Testis (tissue), 3 donors: ENCODE results near the gene PSMD13. TPM values are rescaled to one million over a fixed set of nuclear protein-coding genes. Genes with fewer than 3 reads are reported as not detected.

Experiments
- DNase-seq: peaks from one replicate; pipeline ENCODE4 v3.0.0-alpha.2; 2019
- H3K27ac ChIP-seq, 2 donors: fragments of 200-600 bp; sonication (generic); one replicate each; pipeline ENCODE4 v1.5.1; 2019
- H3K27me3 ChIP-seq: fragments of 200-600 bp; sonication (generic); one replicate; pipeline ENCODE4 v1.5.1; 2019
- H3K36me3 ChIP-seq: fragments of 200-600 bp; sonication (generic); one replicate; pipeline ENCODE4 v1.5.1; 2017; ENCODE audit warnings: low read depth; ENCODE audit errors: missing control alignments
- H3K4me1 ChIP-seq: fragments of 200-600 bp; sonication (generic); one replicate; pipeline ENCODE4 v1.5.1; 2019
- H3K4me3 ChIP-seq, 2 donors: fragments of 200-600 bp; sonication (generic); one replicate each; pipeline ENCODE4 v1.5.1; 2017 to 2019
- H3K9me3 ChIP-seq: fragments of 200-600 bp; sonication (generic); one replicate; pipeline ENCODE4 v1.5.1; 2017
- CTCF ChIP-seq, 3 experiments: fragments of 450-650 bp in 2 of 3; fragments of 200-600 bp in 1 of 3; sonication (generic) in 1 of 3; IDR thresholded peaks; one replicate each; pipeline ENCODE4 v1.5.1; 2016 to 2019; ENCODE audit warnings: antibody characterized with exemption in 3 of 3, mild to moderate bottlenecking in 2 of 3, moderate library complexity in 1 of 3
- POLR2A ChIP-seq: fragments of 450-650 bp; IDR thresholded peaks from one replicate; pipeline ENCODE4 v1.6.1; 2017; ENCODE audit warnings: antibody characterized with exemption, mild to moderate bottlenecking, moderate library complexity
- WGBS, 2 donors: methylation state at CpG; one replicate each; pipeline ENCODE4 v1.1.5; 2018; 5-methylcytosine and 5-hydroxymethylcytosine counted together
- intact Hi-C: fragments of 100-400 bp; cut with DNase I; formaldehyde crosslinking; loops from one replicate; pipeline ENCODE4 v1.15.1; 2023; ENCODE audit warnings: low total_unique reads
- polyA plus RNA-seq: library from polyadenylated mRNA; stranded (reverse); fragments of 350-450 nt; fragmentation: Illumina TruSeq; extraction: RNeasy Lipid Tissue Mini Kit (QIAGEN cat#74804); gene quantifications from one replicate; pipeline ENCODE4 v1.2.3, GENCODE V29; 2014; ENCODE audit warnings: low read depth, low replicate concordance; ENCODE audit not compliant: insufficient read depth
- total RNA-seq, 2 donors: library from RNA; depleted of rRNA; stranded (reverse); fragments of >200 nt; gene quantifications; one replicate each; pipeline ENCODE4 v1.2.3, GENCODE V29; 2016

Gene PSMD13
- total and polyA plus RNA-seq, 3 donors from 2014 or later, result 128 to 180 (median 133) TPM

- 58 to 64% methylated on average over 13 of the region's 13 CpGs for WGBS, 2 donors
- DNase-seq, result peak; percentile 12
- Histone ChIP-seq H3K9me3 (no peaks in the 10 kb centered on the region), H3K27ac (no peak overlapping the region), H3K27me3 (no peaks in the 10 kb centered on the region), H3K4me1 (peaks cover 13% of the 10 kb centered on the region), H3K4me3 (no peak overlapping the region), H3K36me3 (no peaks in the 10 kb centered on the region)
- TF ChIP-seq CTCF (IDR thresholded peaks at IDR 0.05), result no peak
- no peak for TF ChIP-seq POLR2A
- intact Hi-C loops, result no loop called here
Observed at GRCh38 chr11:282630-283360, 46.0 kb downstream of the PSMD13 start.

GRCh38 chr11:283405-284104, 46.8 kb downstream of the PSMD13 start:
- TF ChIP-seq POLR2A (no peak), CTCF (IDR thresholded peaks at IDR 0.05) (no peak)
- Histone ChIP-seq H3K36me3 (no peaks in the 10 kb centered on the region), H3K9me3 (no peaks in the 10 kb centered on the region), H3K27ac (no peak overlapping the region), H3K4me3 (no peak overlapping the region), H3K27me3 (no peaks in the 10 kb centered on the region), H3K4me1 (peaks cover 15% of the 10 kb centered on the region)
- DNase-seq, result peak; percentile 12
- WGBS, 2 donors, result 89 to 92% methylated on average over 23 of the region's 23 CpGs
- intact Hi-C loops, result no loop called here

- H3K27ac ChIP-seq, result no peak overlapping the region
- no peak overlapping the region for H3K4me3 ChIP-seq
- peak; percentile 11 for DNase-seq
- no peaks in the 10 kb centered on the region for H3K36me3 ChIP-seq
- WGBS, 2 donors, result 75 to 82% methylated on average over 5 to 22 of the region's 24 CpGs
- no peaks in the 10 kb centered on the region for H3K9me3 ChIP-seq
- no peaks in the 10 kb centered on the region for H3K27me3 ChIP-seq
- TF ChIP-seq CTCF (IDR thresholded peaks at IDR 0.05) (no peak), POLR2A (no peak)
- intact Hi-C loops, result no loop called here
- H3K4me1 ChIP-seq, result peaks cover 15% of the 10 kb centered on the region
Observed at GRCh38 chr11:284105-285020, 47.6 kb downstream of the PSMD13 start.

DNA sequence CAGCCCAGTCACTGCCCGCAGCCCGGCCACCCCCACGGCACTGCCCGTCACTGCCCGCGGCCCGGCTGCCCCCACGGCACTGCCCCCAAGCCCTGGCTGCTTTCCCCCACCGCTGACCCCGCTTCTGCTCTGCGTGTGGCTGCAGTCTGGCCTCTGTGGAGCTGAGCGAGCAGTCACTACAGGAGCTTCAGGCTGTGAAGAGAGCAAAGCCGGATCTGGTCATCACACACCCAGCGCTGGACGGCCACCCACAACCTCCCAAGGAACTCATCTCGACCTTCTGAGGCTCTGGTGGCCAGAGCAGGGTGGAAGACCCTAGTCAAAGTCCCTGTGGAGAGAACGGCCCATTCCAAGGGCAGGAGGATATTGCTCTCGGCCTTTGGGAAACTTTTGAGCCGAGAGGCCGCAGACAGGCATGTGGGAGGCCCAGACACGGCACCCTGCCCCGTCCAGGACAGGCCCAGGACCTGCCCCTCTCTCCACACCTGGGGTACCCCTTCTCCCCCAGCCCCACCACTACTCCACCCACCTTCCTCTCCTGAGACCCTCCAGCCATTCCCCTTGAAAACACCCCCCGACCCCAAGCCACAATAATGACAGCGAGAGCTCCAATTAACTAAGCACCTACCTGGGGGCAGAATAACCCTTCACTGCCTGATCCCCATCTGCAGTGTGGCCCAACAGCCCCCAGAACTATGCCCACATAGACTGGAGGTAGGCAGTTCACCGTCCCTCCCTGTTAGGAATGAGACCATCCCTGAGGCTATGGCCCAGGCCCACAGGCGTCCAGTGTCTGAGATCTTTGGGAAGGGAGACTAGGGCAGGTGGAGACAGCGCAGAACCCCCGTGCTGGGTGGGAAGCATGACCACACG, 48.5 kb downstream of the PSMD13 start:
- no peaks in the 10 kb centered on the region for H3K9me3 ChIP-seq
- no peaks in the 10 kb centered on the region for H3K36me3 ChIP-seq
- no peak for TF ChIP-seq CTCF (IDR thresholded peaks at IDR 0.05)
- TF ChIP-seq POLR2A, result no peak
- H3K27ac ChIP-seq, result no peak overlapping the region
- H3K4me1 ChIP-seq, result peaks cover 12% of the 10 kb centered on the region
- 78 to 80% methylated on average over 15 to 29 of the region's 29 CpGs for WGBS, 2 donors
- intact Hi-C loops, result no loop called here
- peak; percentile 13 for DNase-seq
- H3K4me3 ChIP-seq, result no peak overlapping the region
- H3K27me3 ChIP-seq, result no peaks in the 10 kb centered on the region
